Tibial nerve (tissue), 4 donors: ENCODE measurements around the gene CD200R1L. TPM values are rescaled to one million over a fixed set of nuclear protein-coding genes. Genes with fewer than 3 reads are reported as not detected.
"Not testable (repeated sequence)": the region's sequence is repeated elsewhere in the genome, so short reads cannot be mapped to it uniquely, and the experiment has no call there.

ENCODE experiments used
- DNase-seq, 2 donors: peaks; one replicate each; pipeline ENCODE4 v3.0.0-alpha.2; 2019; ENCODE audit warnings: low spot score in 2 of 2
- H3K27ac ChIP-seq, 4 donors: fragments of 200-600 bp; sonication (generic) in 3 of 4; one replicate each; pipeline ENCODE4 v1.5.1; 2017 to 2019; ENCODE audit warnings: mild to moderate bottlenecking in 1 of 4
- H3K27me3 ChIP-seq, 2 donors: fragments of 200-600 bp; sonication (generic) in 1 of 2; one replicate each; pipeline versions ENCODE4 v1.5.1 to v1.6.0; 2017 to 2019
- H3K36me3 ChIP-seq, 3 donors: fragments of 200-600 bp; sonication (generic); one replicate each; pipeline ENCODE4 v1.5.1; 2018 to 2019
- H3K4me1 ChIP-seq, 4 donors: fragments of 200-600 bp; sonication (generic) in 3 of 4; one replicate each; pipeline ENCODE4 v1.5.1; 2017 to 2019
- H3K4me3 ChIP-seq, 4 donors: fragments of 200-600 bp; sonication (generic) in 3 of 4; one replicate each; pipeline ENCODE4 v1.5.1; 2017 to 2019; ENCODE audit warnings: mild to moderate bottlenecking in 1 of 4, moderate library complexity in 1 of 4
- H3K9me3 ChIP-seq, 4 donors: fragments of 200-600 bp; sonication (generic) in 3 of 4; one replicate each; pipeline ENCODE4 v1.5.1; 2017 to 2019
- CTCF ChIP-seq, 5 experiments: fragments of 200-600 bp in 3 of 5; fragments of 450-650 bp in 2 of 5; sonication (generic) in 3 of 5; IDR thresholded peaks; one replicate each; pipeline ENCODE4 v1.5.1; 2016 to 2019; ENCODE audit warnings: antibody characterized with exemption in 5 of 5, mild to moderate bottlenecking in 3 of 5, moderate library complexity in 2 of 5
- EP300 ChIP-seq, 2 donors: sonication (generic); formaldehyde crosslinking; IDR thresholded peaks; one replicate each; pipeline ENCODE4 v1.6.1; 2017; ENCODE audit warnings: antibody characterized with exemption in 2 of 2, mild to moderate bottlenecking in 1 of 2
- POLR2A ChIP-seq, 2 donors: fragments of 450-650 bp; IDR thresholded peaks; one replicate each; pipeline ENCODE4 v1.6.1; 2017; ENCODE audit warnings: antibody characterized with exemption in 2 of 2, mild to moderate bottlenecking in 2 of 2, moderate library complexity in 2 of 2
- WGBS, 2 donors: methylation state at CpG; one replicate each; pipeline ENCODE4 v1.1.5; 2018; 5-methylcytosine and 5-hydroxymethylcytosine counted together
- total RNA-seq, 4 donors: library from RNA; depleted of rRNA; stranded (reverse); fragments of >200 nt; gene quantifications; one replicate each; pipeline ENCODE4 v1.1.0, GENCODE V29; 2016

The CD200R1L gene
- total RNA-seq, 4 donors from 2014 or later, result not detected

- H3K9me3 ChIP-seq, result peaks cover 0 to 23% (median 4%) of the 10 kb centered on the region in 4 donors
- H3K4me3 ChIP-seq, result no peak overlapping the region
- H3K36me3 ChIP-seq, result no peaks in the 10 kb centered on the region
- H3K4me1 ChIP-seq, result no peaks in the 10 kb centered on the region
- no peaks in the 10 kb centered on the region for H3K27me3 ChIP-seq
- no peak for TF ChIP-seq CTCF (IDR thresholded peaks at IDR 0.05)
- TF ChIP-seq POLR2A (IDR thresholded peaks at IDR 0.05), result no peak
- no peak for TF ChIP-seq EP300 (IDR thresholded peaks at IDR 0.05)
- DNase-seq, result no peak
- H3K27ac ChIP-seq, result no peak overlapping the region
These were observed 9.2 kb upstream of the CD200R1L start for GRCh38 chr3:112855883-112856282.

- H3K4me3 ChIP-seq, H3K27me3 ChIP-seq, H3K27ac ChIP-seq, H3K4me1 ChIP-seq, H3K36me3 ChIP-seq, DNase-seq: not testable (repeated sequence)
- 57 to 93% methylated on average over 3 of the region's 3 CpGs for WGBS, 2 donors
- H3K9me3 ChIP-seq, result peaks cover 0 to 26% (median 5%) of the 10 kb centered on the region in 4 donors
These were observed 8.4 kb upstream of the CD200R1L start for GRCh38 chr3:112855074-112855473.

- no peak overlapping the region for H3K27ac ChIP-seq
- H3K4me3 ChIP-seq, result no peak overlapping the region
- H3K4me1 ChIP-seq, result no peaks in the 10 kb centered on the region
- WGBS, 2 donors, result 33 to 62% methylated on average over 3 of the region's 3 CpGs
- H3K36me3 ChIP-seq, result no peaks in the 10 kb centered on the region
- H3K27me3 ChIP-seq, result no peaks in the 10 kb centered on the region
- TF ChIP-seq CTCF (IDR thresholded peaks at IDR 0.05) (no peak), POLR2A (IDR thresholded peaks at IDR 0.05) (no peak), EP300 (IDR thresholded peaks at IDR 0.05) (no peak)
- DNase-seq, result no peak
- H3K9me3 ChIP-seq, result peaks cover 0 to 19% (median 5%) of the 10 kb centered on the region in 4 donors
These were observed 1.5 kb upstream of the CD200R1L start for GRCh38 chr3:112848196-112848595.

- Histone ChIP-seq H3K36me3 (no peaks in the 10 kb centered on the region), H3K27ac (no peak overlapping the region), H3K4me1 (no peaks in the 10 kb centered on the region), H3K27me3 (no peaks in the 10 kb centered on the region), H3K9me3 (peaks cover 0 to 24% (median 5%) of the 10 kb centered on the region in 4 donors), H3K4me3 (no peak overlapping the region)
- TF ChIP-seq POLR2A (IDR thresholded peaks at IDR 0.05), result no peak
- TF ChIP-seq CTCF (IDR thresholded peaks at IDR 0.05), result no peak
- TF ChIP-seq EP300 (IDR thresholded peaks at IDR 0.05), result no peak
- WGBS, 2 donors, result 55 to 75% methylated on average over 3 of the region's 3 CpGs
- DNase-seq, result no peak
These were observed 1.0 kb upstream of the CD200R1L start for GRCh38 chr3:112847692-112848091.

- H3K4me1 ChIP-seq, result no peaks in the 10 kb centered on the region
- peaks cover 0 to 12% (median under 1%) of the 10 kb centered on the region in 4 donors for H3K9me3 ChIP-seq
- no peaks in the 10 kb centered on the region for H3K36me3 ChIP-seq
- H3K27me3 ChIP-seq, result no peaks in the 10 kb centered on the region
- WGBS, 2 donors, result 83% methylated on average over 1 of the region's 1 CpG
- no peak overlapping the region for H3K27ac ChIP-seq
- TF ChIP-seq EP300 (IDR thresholded peaks at IDR 0.05) (no peak), CTCF (IDR thresholded peaks at IDR 0.05) (no peak), POLR2A (IDR thresholded peaks at IDR 0.05) (no peak)
- no peak for DNase-seq
- no peak overlapping the region for H3K4me3 ChIP-seq
These were observed 892 bp downstream of the CD200R1L start for GRCh38 chr3:112845772-112846171.

GRCh38 chr3:112829046-112829445 lies 17.6 kb downstream of the CD200R1L start:
- no peaks in the 10 kb centered on the region for H3K9me3 ChIP-seq
- no peak for TF ChIP-seq POLR2A (IDR thresholded peaks at IDR 0.05)
- TF ChIP-seq EP300 (IDR thresholded peaks at IDR 0.05), result no peak
- no peak for TF ChIP-seq CTCF (IDR thresholded peaks at IDR 0.05)
- H3K4me1 ChIP-seq, result no peaks in the 10 kb centered on the region
- no peak overlapping the region for H3K27ac ChIP-seq
- DNase-seq, result no peak
- H3K36me3 ChIP-seq, result no peaks in the 10 kb centered on the region
- WGBS, 2 donors, result 83 to 90% methylated on average over 4 of the region's 4 CpGs
- H3K27me3 ChIP-seq, result no peaks in the 10 kb centered on the region
- no peak overlapping the region for H3K4me3 ChIP-seq
